DMS153 treated with DMSO at 0.1 percent for 48 hours (cell line): ENCODE measurements around the gene MYBPC1.

Source experiments
- DNase-seq: peaks from one replicate; lab custom pipeline; 2025; ENCODE audit not compliant: unreplicated experiment; lab: John Stamatoyannopoulos, UW

Gene MYBPC1

DNA sequence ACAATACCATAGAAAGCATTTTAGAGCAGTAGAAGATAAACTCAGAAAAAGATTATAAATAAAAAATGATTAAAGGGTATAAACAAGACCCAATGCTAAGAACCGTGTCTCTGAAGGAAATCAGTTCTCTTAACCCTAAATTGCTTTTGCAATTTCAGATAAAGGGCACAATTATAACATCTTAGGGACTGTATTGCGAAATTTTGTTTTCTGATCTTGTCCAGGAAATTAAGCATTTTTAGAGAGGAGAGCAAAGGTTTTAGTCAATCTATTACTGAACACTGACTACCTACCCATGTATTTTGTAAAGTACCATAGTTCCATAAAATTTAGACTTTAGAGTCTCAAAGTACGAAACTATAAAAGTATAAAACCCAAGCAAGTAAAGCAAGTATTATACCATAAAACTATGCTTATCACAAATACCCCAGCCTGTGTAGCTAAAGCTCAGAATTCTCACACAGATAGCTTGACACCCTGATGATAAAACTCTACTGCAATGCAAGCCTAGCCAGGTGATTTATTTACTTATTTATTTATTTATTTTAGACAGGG lies 95.8 kb downstream of the MYBPC1 start:
- DNase-seq, result no peak

DNA sequence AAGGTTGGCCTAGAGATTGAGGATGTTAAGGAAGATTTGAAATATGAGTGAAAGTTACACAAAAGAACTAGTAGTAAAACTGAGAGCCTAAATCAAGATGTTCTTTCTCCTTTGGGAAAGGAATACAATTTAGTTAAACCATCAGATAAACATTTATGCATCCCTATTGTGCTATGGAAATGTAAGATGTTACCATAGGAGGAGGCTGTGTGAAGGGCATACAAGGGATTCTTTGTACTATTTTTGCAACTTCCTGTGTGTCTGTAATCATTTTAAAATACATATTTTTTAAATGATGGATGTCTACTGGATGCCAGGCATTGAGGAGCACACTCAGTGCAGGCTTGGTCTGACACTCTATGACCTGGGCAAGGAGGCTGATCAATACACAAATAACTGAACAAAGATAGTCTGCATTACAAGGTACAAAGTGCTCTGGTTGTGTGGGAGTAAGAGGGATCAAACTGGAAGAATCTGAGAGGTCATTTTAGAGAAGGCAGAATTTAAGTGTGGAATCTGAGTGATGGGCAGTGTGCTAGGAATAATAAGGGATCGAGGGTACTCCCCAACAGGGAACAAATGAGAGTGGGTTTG lies 96.8 kb downstream of the MYBPC1 start:
- no peak for DNase-seq

DNA sequence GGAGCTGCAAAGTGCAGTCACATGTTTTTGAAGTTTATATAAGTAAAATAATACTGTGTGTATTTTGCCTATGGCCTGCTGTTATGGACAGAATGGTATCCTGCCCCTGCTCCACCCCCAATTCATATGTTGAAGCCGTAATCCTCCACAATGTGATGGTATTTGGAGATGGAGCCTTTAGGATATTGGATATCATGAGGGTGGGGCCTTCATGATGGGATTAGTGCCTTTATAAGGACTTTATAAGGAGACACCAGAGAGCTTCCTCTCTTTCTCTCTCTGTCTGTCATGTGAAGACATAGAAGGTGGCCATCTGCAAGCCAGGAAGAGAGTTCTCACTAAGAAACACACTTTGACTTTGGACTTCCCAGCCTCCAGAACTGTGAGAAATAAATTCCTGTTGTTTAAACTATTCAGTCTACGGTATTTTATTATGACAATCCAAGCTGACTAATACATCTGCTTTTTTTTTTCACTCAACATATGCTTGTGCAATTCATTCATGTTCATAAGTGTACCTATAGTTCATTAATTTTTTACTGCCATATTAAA lies 99.6 kb downstream of the MYBPC1 start:
- DNase-seq, result no peak

- no peak for DNase-seq
Measured at GRCh38 chr12:101694986-101695385, 100.2 kb downstream of the MYBPC1 start.

- no peak for DNase-seq
Measured at GRCh38 chr12:101695706-101696105, 100.9 kb downstream of the MYBPC1 start.

DNA sequence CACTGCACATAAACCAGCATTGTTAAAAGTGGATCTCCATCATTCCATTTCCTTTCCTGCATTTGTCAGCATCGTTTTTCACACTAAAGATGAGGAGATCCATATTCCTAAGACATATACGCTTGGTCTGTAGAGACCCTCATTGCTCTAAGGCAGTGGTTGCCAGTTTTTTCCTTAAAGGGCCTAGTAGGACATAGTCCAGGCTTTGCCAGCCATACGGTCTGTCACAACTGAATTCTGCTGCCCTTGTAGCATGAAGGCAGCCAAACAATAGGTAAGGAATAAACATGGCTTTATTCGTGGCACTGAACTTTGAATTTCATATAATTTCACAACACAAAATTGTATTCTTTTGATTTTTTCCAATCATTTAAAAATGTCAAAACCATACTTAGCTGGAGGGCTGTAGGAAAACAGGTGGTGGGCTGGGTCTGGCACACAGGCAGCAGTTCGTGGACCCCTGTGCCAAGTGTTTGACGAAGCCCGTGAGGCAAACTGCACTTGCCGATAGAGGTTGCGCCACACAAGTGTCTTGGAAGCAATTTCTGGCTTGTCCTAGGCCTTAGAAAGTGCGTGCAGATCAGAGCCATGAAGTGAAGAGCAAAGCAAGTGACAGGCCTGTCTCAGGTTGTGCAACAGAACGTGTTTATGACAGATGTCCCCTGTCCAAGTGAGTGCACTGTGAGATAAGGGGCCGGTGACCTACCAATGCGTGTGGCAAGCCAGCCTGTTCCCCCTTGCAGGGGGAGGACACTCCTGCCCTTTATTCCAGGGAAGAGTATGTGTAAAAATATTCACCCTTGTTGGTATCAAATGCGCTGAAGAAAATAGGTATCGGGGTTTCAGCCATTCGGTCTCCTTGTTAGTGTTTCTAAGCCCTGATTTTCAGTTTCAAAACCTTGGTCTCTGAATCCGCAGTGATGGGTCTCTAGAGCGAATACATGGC lies 101.8 kb downstream of the MYBPC1 start:
- no peak for DNase-seq

DNA sequence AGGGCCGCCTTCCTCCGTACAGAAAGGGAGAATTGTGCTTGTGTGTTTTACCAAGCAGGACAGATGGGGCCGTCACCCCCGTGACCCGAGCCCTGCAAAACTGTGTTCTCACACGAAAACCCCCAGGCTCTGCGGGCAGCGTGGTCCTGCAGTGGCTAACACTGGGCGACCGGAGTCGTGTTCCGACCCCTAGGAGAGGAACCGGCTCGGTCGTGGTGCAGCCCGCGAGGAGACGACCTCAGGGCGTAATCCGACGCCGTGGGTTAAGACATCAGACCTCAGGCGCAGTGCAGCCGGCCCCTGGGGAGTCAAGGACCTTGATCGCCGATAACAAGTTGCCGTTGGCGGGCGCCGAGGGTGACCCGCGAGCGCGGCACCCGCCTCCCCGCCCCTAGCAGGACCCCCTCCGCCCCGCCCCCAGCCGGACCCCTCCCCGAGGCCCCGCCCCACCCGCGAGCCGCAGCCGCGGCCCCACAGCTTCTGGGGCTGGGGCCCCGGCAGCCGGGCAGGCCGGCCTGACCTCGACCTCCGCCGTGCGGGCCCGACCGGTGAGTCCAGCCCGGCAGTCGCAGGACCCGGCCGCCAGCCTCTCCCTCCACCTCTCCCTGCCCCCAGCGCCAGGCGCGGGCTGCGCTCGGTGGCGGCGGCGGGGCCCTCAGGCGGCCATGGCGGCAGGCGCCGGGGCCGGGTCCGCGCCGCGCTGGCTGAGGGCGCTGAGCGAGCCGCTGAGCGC lies 102.6 kb downstream of the MYBPC1 start, which contains the start of gene CHPT1:
TSS of gene CHPT1 (plus strand) at position 444 of the 733 bp plus-strand sequence. CDS start at position 666, 222 bp downstream.
- peak; percentile 3 for DNase-seq

GRCh38 chr12:101697930-101698799 lies 103.4 kb downstream of the MYBPC1 start:
- no peak for DNase-seq

DNA sequence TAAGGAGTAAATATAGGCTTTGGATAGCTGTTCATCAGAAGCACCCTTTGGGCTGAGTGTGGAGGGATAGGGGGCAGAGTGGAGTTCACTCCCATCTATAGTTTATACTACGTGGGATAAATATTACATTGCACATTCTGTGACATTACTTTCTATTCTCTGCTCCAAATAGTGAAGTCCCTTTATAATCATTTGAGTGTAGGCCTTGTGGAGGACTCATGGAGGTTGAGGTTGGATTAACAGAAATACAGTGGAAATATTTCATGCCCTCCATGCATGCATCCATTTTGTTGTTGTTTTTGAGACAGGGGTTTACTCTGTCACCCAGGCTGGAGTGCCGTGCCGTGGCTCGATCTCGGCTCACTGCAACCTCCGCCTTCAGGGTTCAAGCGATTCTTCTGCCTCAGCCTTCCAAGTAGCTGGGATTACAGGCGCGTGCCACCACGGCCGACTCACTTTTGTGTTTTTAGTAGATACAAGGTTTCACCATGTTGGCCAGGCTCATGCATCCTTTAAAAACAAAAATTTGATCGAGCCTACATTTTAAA lies 104.1 kb downstream of the MYBPC1 start:
- DNase-seq, result no peak

DNA sequence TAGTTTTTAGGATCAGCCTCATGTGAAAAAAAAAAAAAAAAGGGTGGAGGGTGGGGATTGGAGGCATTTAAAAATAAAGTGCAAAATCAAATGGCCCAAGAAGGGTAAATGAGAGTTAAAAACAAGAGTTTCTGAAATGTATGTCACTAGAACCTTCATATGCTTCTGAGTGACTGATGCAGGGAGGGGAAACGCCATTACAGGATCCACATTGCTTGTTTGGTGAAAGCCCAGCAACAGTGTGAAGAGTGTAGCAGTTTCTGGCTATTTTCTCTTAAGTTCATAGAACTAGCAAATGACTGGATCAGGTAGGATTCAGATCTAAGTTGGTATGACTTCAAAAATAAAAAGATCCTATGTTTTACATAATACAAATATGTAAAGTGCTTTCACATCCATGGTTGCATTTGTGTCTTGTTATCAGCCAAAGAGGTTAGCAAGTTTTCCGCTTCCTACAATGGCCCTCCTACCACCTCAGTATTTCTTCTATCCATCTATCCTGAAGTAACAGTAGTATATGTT lies 105.6 kb downstream of the MYBPC1 start:
- DNase-seq, result no peak

DNA sequence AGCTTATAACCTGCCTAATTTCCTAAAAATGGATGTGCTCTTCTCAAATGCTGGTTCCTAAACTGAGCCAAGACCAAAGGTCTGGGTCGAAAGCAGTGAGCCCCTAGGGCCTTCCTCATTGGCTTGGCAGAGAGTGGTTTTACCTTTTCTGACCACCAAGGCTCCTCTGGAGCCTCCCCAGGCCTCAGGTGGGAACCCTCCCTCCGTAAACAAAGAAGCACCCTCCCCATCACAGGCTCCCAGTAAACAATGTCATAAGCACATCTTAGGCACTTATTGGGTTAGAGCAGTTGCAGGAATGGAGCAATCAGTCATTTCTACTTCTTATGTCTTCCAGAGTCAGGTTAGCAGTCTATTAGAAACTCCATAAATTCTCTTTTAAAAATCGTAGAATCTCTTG lies 108.7 kb downstream of the MYBPC1 start:
- no peak for DNase-seq

GRCh38 chr12:101706403-101706802 lies 111.6 kb downstream of the MYBPC1 start:
- no peak for DNase-seq

DNA sequence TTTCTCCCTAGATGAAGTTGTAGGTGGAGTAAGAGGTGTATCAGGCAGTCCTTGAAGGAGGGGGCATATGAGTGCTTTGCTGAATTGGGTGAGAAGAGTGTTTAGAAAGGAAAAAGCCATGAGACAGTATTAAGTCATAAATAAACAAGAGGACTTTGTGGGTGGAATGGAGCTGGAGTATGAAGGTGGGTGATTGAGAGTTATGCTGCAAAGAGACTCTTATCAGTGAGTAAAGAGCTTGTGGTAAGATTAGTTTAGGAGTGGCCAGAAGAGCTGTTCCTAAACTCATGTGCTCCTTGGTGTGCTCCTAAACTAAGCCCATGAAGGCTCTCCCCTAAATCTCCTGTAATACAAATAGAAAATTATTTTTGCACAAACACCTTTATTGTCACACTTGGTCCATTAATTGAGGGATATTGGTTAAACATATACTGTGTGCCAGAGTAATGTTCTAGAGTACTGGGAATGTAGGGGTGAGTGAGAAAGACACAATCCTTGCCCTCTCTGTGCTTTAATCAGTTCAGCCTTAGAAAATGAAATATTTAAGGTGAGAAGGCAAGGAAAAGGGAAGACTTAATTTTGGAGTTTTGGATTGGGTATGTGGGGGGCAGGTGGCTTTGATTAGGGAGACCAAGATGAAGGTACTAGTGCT lies 112.5 kb downstream of the MYBPC1 start:
- DNase-seq, result no peak

DNA sequence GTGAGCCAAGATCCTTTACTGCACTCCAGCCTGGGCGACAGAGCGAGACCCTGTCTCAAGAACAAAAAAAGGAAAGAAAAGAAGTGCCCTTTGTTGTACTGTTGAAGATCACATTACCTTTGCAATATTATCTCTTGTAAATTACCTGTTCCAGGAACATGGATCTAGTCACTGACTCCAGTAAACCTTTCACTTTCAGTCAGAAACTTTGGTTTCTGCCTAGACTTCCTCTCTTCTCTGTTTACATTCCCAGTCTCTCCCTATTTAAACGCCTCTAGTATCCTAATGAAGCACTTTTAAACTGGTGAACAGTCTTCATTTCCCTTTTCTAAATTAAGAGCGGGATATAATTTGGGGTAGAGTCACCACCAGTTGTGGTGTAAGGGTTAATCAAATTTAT lies 115.5 kb downstream of the MYBPC1 start:
- no peak for DNase-seq

GRCh38 chr12:101713059-101713682 lies 118.4 kb downstream of the MYBPC1 start:
- no peak for DNase-seq

DNA sequence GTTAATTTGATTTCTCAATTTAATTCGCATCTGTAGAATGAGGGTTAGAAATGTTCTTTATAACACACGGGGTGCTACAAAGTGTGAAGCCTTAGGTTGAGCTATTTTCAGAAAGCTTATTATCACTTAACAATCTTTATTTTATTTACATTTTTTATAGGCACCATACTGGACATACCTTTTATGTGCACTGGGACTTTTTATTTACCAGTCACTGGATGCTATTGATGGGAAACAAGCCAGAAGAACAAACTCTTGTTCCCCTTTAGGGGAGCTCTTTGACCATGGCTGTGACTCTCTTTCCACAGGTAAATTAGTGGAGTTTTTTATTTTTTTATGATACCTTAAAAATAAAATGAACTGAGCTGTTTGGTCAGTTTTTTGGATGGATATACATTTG lies 119.2 kb downstream of the MYBPC1 start:
- DNase-seq, result no peak

DNA sequence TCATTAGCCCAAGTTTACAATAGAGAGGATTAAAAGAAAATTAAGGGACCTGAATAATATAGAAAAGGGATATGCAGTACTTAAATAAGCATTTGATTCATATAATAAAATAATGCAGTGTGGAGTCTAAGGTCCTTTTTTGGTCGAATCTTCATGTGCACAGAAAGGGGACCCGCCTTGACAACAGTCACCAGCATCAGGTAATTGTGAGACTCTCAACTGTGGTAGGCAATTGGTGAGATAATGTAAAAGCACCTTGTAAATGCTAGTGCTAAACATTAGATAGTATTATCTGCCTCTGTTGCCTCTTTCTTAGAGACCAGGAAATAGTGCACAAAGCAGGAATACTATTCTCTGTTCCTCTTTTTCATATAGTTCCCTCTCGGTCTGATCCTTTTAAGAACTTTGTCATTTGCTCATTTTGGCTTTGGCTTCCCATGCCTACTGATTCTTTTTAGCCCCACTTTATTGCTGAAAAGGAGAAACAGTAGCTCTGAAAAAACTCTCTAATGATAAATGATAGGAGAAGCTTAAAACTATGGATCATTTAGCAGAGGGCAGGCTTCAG lies 120.2 kb downstream of the MYBPC1 start:
- no peak for DNase-seq

DNA sequence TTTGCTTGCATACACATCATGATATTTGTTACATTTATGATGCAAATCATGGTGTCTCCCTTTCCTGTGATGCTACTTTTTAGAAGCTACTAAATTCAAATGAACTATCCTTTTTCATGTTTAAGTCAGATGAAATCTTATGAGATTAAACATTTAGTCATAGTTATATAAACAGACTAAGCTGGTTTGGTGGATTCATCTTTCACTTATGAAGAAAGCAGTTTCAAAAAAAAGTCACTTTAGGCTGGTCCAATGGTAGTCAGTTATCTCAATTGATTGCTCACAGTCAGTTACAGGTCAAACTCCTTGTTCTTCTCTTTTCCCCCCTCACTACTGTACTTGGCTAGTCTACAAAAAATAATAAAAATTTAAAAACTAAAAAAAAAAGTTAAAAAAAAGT lies 124.8 kb downstream of the MYBPC1 start:
- DNase-seq, result no peak
